ENCODE data around the gene MTLN.

MTLN gene

GRCh38 chr2:110172506-110172905, 39.8 kb downstream of the MTLN start:
- DNase-seq (ENCODE audit: insufficient read length, low spot score) (no peak), FAIRE-seq (no peak)
- no peak for TF ChIP-seq CTCF (IDR thresholded peaks at IDR 0.05; ENCODE audit: insufficient read depth, missing control alignments)

GRCh38 chr2:110170102-110170501, 42.2 kb downstream of the MTLN start:
- TF ChIP-seq CTCF (IDR thresholded peaks at IDR 0.05; ENCODE audit: insufficient read depth, missing control alignments) = no peak
- no peak for DNase-seq (ENCODE audit: insufficient read length, low spot score)
- no peak for FAIRE-seq

- DNase-seq (ENCODE audit: insufficient read length, low spot score) (no peak), FAIRE-seq (no peak)
- TF ChIP-seq CTCF (IDR thresholded peaks at IDR 0.05; ENCODE audit: insufficient read depth, missing control alignments) = no peak
These were observed 44.9 kb downstream of the MTLN start for GRCh38 chr2:110167326-110168000.

GRCh38 chr2:110166266-110166665, 46.1 kb downstream of the MTLN start:
- no peak for DNase-seq (ENCODE audit: insufficient read length, low spot score)
- no peak for FAIRE-seq
- no peak for TF ChIP-seq CTCF (IDR thresholded peaks at IDR 0.05; ENCODE audit: insufficient read depth, missing control alignments)

Measured in D721Med (cell line).